H9 (cell line): Measurements from ENCODE around the gene ZNF292. TPM values are rescaled to one million over a fixed set of nuclear protein-coding genes. Genes with fewer than 3 reads are reported as not detected.
"Not testable (repeated sequence)": the region's sequence is repeated elsewhere in the genome, so short reads cannot be mapped to it uniquely, and the experiment has no call there.

Source experiments
- DNase-seq: peaks from one replicate; pipeline ENCODE4 v3.0.0-alpha.2; 2017
- H2AFZ ChIP-seq: one replicate; pipeline ENCODE4 v1.6.1; 2013; ENCODE audit warnings: mild to moderate bottlenecking, low read length, control low read depth, moderate library complexity
- H2AK5ac ChIP-seq: 2 replicates; pipeline ENCODE4 v1.6.1; 2013; ENCODE audit warnings: low read length, control low read depth, mixed read lengths; ENCODE audit not compliant: insufficient read length
- H2BK120ac ChIP-seq: one replicate; pipeline ENCODE4 v1.6.1; 2013; ENCODE audit warnings: low read depth, mild to moderate bottlenecking, low read length, control low read depth, inconsistent platforms; ENCODE audit not compliant: poor library complexity, severe bottlenecking
- H2BK12ac ChIP-seq: 2 replicates; pipeline ENCODE4 v1.6.1; 2013; ENCODE audit warnings: low read length, control low read depth, mixed read lengths, low read depth; ENCODE audit not compliant: insufficient read length
- H2BK15ac ChIP-seq: 2 replicates; pipeline ENCODE4 v1.6.1; 2013; ENCODE audit warnings: low read depth, low read length, control low read depth
- H2BK20ac ChIP-seq: one replicate; pipeline ENCODE4 v1.6.1; 2013; ENCODE audit warnings: low read depth, mild to moderate bottlenecking, low read length, control low read depth, inconsistent platforms; ENCODE audit not compliant: poor library complexity, severe bottlenecking
- H2BK5ac ChIP-seq: 2 replicates; pipeline ENCODE4 v1.6.1; 2013; ENCODE audit warnings: low read length, control low read depth, mixed read lengths; ENCODE audit not compliant: insufficient read length
- H3K14ac ChIP-seq: 2 replicates; pipeline ENCODE4 v1.6.1; 2013; ENCODE audit warnings: low read length, control low read depth; ENCODE audit not compliant: insufficient read depth
- H3K18ac ChIP-seq: 2 replicates; pipeline ENCODE4 v1.6.1; 2013; ENCODE audit warnings: low read depth, mild to moderate bottlenecking, mixed read lengths, low read length, control low read depth; ENCODE audit not compliant: insufficient read length
- H3K23ac ChIP-seq: 2 replicates; pipeline ENCODE4 v1.6.1; 2013; ENCODE audit warnings: low read length, control low read depth, mixed read lengths, low read depth; ENCODE audit not compliant: insufficient read length
- H3K23me2 ChIP-seq: 2 replicates; pipeline ENCODE4 v1.6.1; 2013; ENCODE audit warnings: low read depth, mild to moderate bottlenecking, mixed read lengths, low read length, control low read depth; ENCODE audit not compliant: insufficient read length, poor library complexity, severe bottlenecking
- H3K27ac ChIP-seq: 2 replicates; pipeline ENCODE4 v1.5.1; 2013; ENCODE audit warnings: low read length, control low read depth, mixed read lengths, low read depth; ENCODE audit not compliant: insufficient read length
- H3K27me3 ChIP-seq: 2 replicates; pipeline ENCODE4 v1.6.1; 2013; ENCODE audit warnings: low read length, control low read depth, inconsistent platforms; ENCODE audit not compliant: insufficient read depth
- H3K4ac ChIP-seq: 2 replicates; pipeline ENCODE4 v1.6.1; 2013; ENCODE audit warnings: low read depth, mild to moderate bottlenecking, control low read depth, inconsistent platforms, low read length, moderate library complexity
- H3K4me1 ChIP-seq: 2 replicates; pipeline ENCODE4 v1.6.1; 2013; ENCODE audit warnings: low read length, control low read depth, inconsistent platforms; ENCODE audit not compliant: insufficient read depth
- H3K4me2 ChIP-seq: 2 replicates; pipeline ENCODE4 v1.6.1; 2013; ENCODE audit warnings: low read length, control low read depth, mixed read lengths; ENCODE audit not compliant: insufficient read length, insufficient read depth
- H3K56ac ChIP-seq: 2 replicates; pipeline ENCODE4 v1.6.1; 2013; ENCODE audit warnings: low read depth, mild to moderate bottlenecking, mixed read lengths, low read length, control low read depth; ENCODE audit not compliant: insufficient read length
- H3K79me1 ChIP-seq: 2 replicates; pipeline ENCODE4 v1.6.1; 2013; ENCODE audit warnings: low read depth, mild to moderate bottlenecking, moderate library complexity, low read length, control low read depth, inconsistent platforms; ENCODE audit not compliant: insufficient read depth, poor library complexity, severe bottlenecking
- H3K79me2 ChIP-seq: 2 replicates; pipeline ENCODE4 v1.6.1; 2013; ENCODE audit warnings: low read length, control low read depth, inconsistent platforms; ENCODE audit not compliant: insufficient read depth
- H3K9ac ChIP-seq: 2 replicates; pipeline ENCODE4 v1.6.1; 2013; ENCODE audit warnings: low read length, control low read depth, mixed read lengths; ENCODE audit not compliant: insufficient read length; ENCODE audit errors: extremely low read depth
- H3K9me3 ChIP-seq: one replicate; pipeline ENCODE4 v1.6.1; 2013; ENCODE audit warnings: low read depth, low read length, inconsistent platforms; ENCODE audit not compliant: control insufficient read depth
- H3T11ph ChIP-seq: one replicate; pipeline ENCODE4 v1.6.1; 2013; ENCODE audit warnings: mild to moderate bottlenecking, low read length, control low read depth, inconsistent platforms
- H4K20me1 ChIP-seq: one replicate; pipeline ENCODE4 v1.6.1; 2013; ENCODE audit not compliant: control insufficient read depth, insufficient read length, insufficient read depth
- H4K5ac ChIP-seq: 2 replicates; pipeline ENCODE4 v1.6.1; 2013; ENCODE audit warnings: low read depth, mild to moderate bottlenecking, mixed read lengths, low read length, control low read depth; ENCODE audit not compliant: insufficient read length
- H4K8ac ChIP-seq: replicated peaks from 2 replicates; pipeline ENCODE4 v1.6.1; 2013; ENCODE audit warnings: low read length, control low read depth, mixed read lengths, low read depth; ENCODE audit not compliant: insufficient read length
- H4K91ac ChIP-seq: 2 replicates; pipeline ENCODE4 v1.6.1; 2013; ENCODE audit warnings: low read depth, mild to moderate bottlenecking, moderate library complexity, mixed read lengths, low read length, control low read depth; ENCODE audit not compliant: insufficient read length
- H3K27ac Mint-ChIP-seq, 3 experiments: 2 replicates in 2 of 3; 3 replicates in 1 of 3; pipeline ENCODE4 v1.8.0; 2020 to 2021; ENCODE audit warnings: mixed read lengths in 3 of 3, mild to moderate bottlenecking in 1 of 3, moderate library complexity in 1 of 3
- H3K27me3 Mint-ChIP-seq: 2 replicates; pipeline ENCODE4 v1.8.0; 2021; ENCODE audit warnings: low read depth, mild to moderate bottlenecking, moderate library complexity, mixed read lengths
- H3K36me3 Mint-ChIP-seq, 3 experiments: 2 replicates in 2 of 3; 3 replicates in 1 of 3; pipeline ENCODE4 v1.8.0; 2020 to 2021; ENCODE audit warnings: low read depth in 3 of 3, mixed read lengths in 3 of 3; ENCODE audit not compliant: insufficient read depth in 1 of 3
- H3K4me1 Mint-ChIP-seq, 2 experiments: 2 replicates each; pipeline ENCODE4 v1.8.0; 2020; ENCODE audit warnings: mixed read lengths in 2 of 2
- H3K4me3 Mint-ChIP-seq, 2 experiments: 2 replicates in 1 of 2; 3 replicates in 1 of 2; pipeline ENCODE4 v1.8.0; 2020 to 2021; ENCODE audit warnings: mild to moderate bottlenecking in 2 of 2, mixed read lengths in 2 of 2, moderate library complexity in 1 of 2
- H3K9me3 Mint-ChIP-seq, 2 experiments: 2 replicates in 1 of 2; 3 replicates in 1 of 2; pipeline ENCODE4 v1.8.0; 2020; ENCODE audit warnings: mild to moderate bottlenecking in 2 of 2, mixed read lengths in 2 of 2, moderate library complexity in 1 of 2
- WGBS: extraction: QIAGEN DNeasy Blood & Tissue Kit; methylation state at CpG from one replicate; pipeline ENCODE4 v1.1.7; 2013; ENCODE audit warnings: missing lambda C conversion rate, low lambda C conversion rate, mixed read lengths; ENCODE audit not compliant: insufficient read length; ENCODE audit errors: extremely low coverage; 5-methylcytosine and 5-hydroxymethylcytosine counted together
- total RNA-seq: library from RNA; stranded (reverse); gene quantifications from 2 replicates; pipeline ENCODE4 v1.2.1, GENCODE V29; 2021
- TF ChIP-seq, protein P1 (sequence below): fragments of 200-600 bp; sonication (generic); conservative IDR thresholded peaks from 3 replicates; pipeline ENCODE4 v1.8.0; 2021; ENCODE audit warnings: antibody characterized with exemption, mild to moderate bottlenecking

The ZNF292 gene
- total RNA-seq, 1 experiment from 2014 or later = 38.7 TPM

DNA sequence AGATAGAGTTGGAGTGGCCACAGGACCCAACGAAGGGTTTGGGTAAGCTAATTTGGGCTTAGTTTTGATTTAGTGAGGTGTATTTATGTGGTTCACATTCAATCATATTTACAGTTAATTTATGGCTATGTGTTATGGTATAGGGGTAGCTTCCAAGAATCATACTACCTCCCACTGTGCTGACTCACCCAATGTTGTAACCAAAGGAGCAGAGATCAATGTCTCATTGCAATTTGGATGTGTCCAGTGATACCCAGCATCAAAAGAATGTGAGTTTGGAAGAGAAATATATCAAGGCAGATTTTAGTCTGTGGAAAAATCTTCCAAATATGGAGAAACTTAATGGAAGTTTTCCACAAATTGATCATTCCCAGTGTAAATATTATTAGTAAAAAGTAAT lies 141.8 kb downstream of the ZNF292 start:
- no peak overlapping the region for H4K8ac ChIP-seq

DNA sequence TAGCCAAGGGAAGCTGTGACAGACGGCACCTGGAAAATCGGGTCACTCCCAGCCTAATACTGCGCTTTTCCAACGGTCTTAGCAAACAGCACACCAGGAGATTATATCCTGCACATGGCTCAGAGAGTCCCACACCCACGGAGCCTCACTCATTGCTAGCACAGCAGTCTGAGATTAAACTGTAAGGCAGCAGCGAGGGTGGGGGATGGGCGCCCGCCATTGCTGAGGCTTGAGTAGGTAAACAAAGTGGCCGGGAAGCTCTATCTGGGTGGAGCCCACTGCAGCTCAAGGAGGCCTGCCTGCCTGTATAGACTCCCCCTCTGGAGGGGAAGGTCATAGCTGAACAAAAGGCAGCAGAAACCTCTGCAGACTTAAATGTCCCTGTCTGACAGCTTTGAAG lies 145.9 kb downstream of the ZNF292 start:
- H2BK120ac ChIP-seq, H2AFZ ChIP-seq, H3K9ac ChIP-seq, H3K4ac ChIP-seq, DNase-seq, H3K14ac ChIP-seq, H2BK12ac ChIP-seq, H4K20me1 ChIP-seq, H3K27ac ChIP-seq, H4K8ac ChIP-seq, H2AK5ac ChIP-seq, H3K27me3 ChIP-seq, H3K56ac ChIP-seq, H3K9me3 ChIP-seq, H2BK20ac ChIP-seq, H3K27me3 Mint-ChIP-seq, H3K36me3 Mint-ChIP-seq, H3K23me2 ChIP-seq, H3T11ph ChIP-seq, H4K91ac ChIP-seq, H3K79me2 ChIP-seq, H2BK5ac ChIP-seq, H3K79me1 ChIP-seq, H3K23ac ChIP-seq, H3K4me1 ChIP-seq, H3K4me3 Mint-ChIP-seq, H3K18ac ChIP-seq, H4K5ac ChIP-seq, H3K4me2 ChIP-seq, H3K27ac Mint-ChIP-seq, H2BK15ac ChIP-seq, H3K4me1 Mint-ChIP-seq: not testable (repeated sequence)
- WGBS = no CpG with 5 or more reads among the region's 9 CpGs
- H3K9me3 Mint-ChIP-seq = peaks cover 19 to 25% of the 10 kb centered on the region in 2 experiments

More for the DNA sequence above, 141.8 kb downstream of the ZNF292 start:
- no peaks in the 10 kb centered on the region for H4K20me1 ChIP-seq
- no peak overlapping the region for H3K4me2 ChIP-seq
- no peak overlapping the region for H3K56ac ChIP-seq
- no peak overlapping the region for H2BK12ac ChIP-seq
- TF ChIP-seq, protein P1, sequence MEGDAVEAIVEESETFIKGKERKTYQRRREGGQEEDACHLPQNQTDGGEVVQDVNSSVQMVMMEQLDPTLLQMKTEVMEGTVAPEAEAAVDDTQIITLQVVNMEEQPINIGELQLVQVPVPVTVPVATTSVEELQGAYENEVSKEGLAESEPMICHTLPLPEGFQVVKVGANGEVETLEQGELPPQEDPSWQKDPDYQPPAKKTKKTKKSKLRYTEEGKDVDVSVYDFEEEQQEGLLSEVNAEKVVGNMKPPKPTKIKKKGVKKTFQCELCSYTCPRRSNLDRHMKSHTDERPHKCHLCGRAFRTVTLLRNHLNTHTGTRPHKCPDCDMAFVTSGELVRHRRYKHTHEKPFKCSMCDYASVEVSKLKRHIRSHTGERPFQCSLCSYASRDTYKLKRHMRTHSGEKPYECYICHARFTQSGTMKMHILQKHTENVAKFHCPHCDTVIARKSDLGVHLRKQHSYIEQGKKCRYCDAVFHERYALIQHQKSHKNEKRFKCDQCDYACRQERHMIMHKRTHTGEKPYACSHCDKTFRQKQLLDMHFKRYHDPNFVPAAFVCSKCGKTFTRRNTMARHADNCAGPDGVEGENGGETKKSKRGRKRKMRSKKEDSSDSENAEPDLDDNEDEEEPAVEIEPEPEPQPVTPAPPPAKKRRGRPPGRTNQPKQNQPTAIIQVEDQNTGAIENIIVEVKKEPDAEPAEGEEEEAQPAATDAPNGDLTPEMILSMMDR = no peak
- no peak overlapping the region for H2BK120ac ChIP-seq
- H3K4me3 Mint-ChIP-seq = no peak overlapping the region
- no peaks in the 10 kb centered on the region for H3K4me1 Mint-ChIP-seq
- no peaks in the 10 kb centered on the region for H3K9me3 ChIP-seq
- H3K27ac ChIP-seq = no peak overlapping the region
- H3K23me2 ChIP-seq = no peaks in the 10 kb centered on the region
- H4K91ac ChIP-seq = no peak overlapping the region
- H2BK15ac ChIP-seq = no peak overlapping the region
- H3K4ac ChIP-seq = no peak overlapping the region
- H3K27me3 ChIP-seq = no peaks in the 10 kb centered on the region
- H3K27ac Mint-ChIP-seq = no peak overlapping the region
- peaks cover 14 to 16% of the 10 kb centered on the region in 2 experiments for H3K9me3 Mint-ChIP-seq
- peaks cover 0 to 9% (median 3%) of the 10 kb centered on the region in 3 experiments; a peak in 4 of 7 replicates for H3K36me3 Mint-ChIP-seq
- no peak overlapping the region for H3K14ac ChIP-seq
- no peaks in the 10 kb centered on the region for H3K79me1 ChIP-seq
- H2AFZ ChIP-seq = no peak overlapping the region
- DNase-seq = no peak
- H2BK5ac ChIP-seq = no peak overlapping the region
- H2AK5ac ChIP-seq = no peak overlapping the region
- peaks cover 4% of the 10 kb centered on the region; the same call in 1 of the 2 replicates for H3K27me3 Mint-ChIP-seq
- no CpG with 5 or more reads among the region's 1 CpG for WGBS
- H3K23ac ChIP-seq = no peak overlapping the region
- H2BK20ac ChIP-seq = no peak overlapping the region
- H4K5ac ChIP-seq = no peak overlapping the region
- no peaks in the 10 kb centered on the region for H3K4me1 ChIP-seq
- no peak overlapping the region for H3T11ph ChIP-seq
- H3K18ac ChIP-seq = no peak overlapping the region
- H3K79me2 ChIP-seq = no peaks in the 10 kb centered on the region
- H3K9ac ChIP-seq = no peak overlapping the region
